ENCODE data around the gene CPNE9.

- TF ChIP-seq, protein P1, sequence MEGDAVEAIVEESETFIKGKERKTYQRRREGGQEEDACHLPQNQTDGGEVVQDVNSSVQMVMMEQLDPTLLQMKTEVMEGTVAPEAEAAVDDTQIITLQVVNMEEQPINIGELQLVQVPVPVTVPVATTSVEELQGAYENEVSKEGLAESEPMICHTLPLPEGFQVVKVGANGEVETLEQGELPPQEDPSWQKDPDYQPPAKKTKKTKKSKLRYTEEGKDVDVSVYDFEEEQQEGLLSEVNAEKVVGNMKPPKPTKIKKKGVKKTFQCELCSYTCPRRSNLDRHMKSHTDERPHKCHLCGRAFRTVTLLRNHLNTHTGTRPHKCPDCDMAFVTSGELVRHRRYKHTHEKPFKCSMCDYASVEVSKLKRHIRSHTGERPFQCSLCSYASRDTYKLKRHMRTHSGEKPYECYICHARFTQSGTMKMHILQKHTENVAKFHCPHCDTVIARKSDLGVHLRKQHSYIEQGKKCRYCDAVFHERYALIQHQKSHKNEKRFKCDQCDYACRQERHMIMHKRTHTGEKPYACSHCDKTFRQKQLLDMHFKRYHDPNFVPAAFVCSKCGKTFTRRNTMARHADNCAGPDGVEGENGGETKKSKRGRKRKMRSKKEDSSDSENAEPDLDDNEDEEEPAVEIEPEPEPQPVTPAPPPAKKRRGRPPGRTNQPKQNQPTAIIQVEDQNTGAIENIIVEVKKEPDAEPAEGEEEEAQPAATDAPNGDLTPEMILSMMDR (IDR thresholded peaks at IDR 0.05; ENCODE audit: insufficient read depth, low read length) = no peak
- TF ChIP-seq GABPA (IDR thresholded peaks at IDR 0.05; ENCODE audit: low read depth) (no peak), REST (IDR thresholded peaks at IDR 0.05; ENCODE audit: insufficient replicate concordance, low read depth) (no peak), POLR2AphosphoS5 (IDR thresholded peaks at IDR 0.05; ENCODE audit: low read depth) (no peak)
Observed at GRCh38 chr3:9681011-9681722, 22.5 kb upstream of the CPNE9 start.
